DOHH2 (cell line): ENCODE data around the gene FLNA.

Source experiments
- CTCF ChIP-seq: fragments of 200-600 bp; sonication (generic); IDR thresholded peaks from one replicate; pipeline ENCODE4 v1.5.1; 2014; ENCODE audit warnings: antibody characterized with exemption, mild to moderate bottlenecking, low read depth, low read length; ENCODE audit not compliant: poor library complexity, severe bottlenecking
- EZH2phosphoT487 ChIP-seq: fragments of 200-600 bp; sonication (generic); IDR thresholded peaks from 2 replicates; pipeline ENCODE4 v1.6.1; 2017; ENCODE audit warnings: borderline replicate concordance, mild to moderate bottlenecking, antibody characterized with exemption, low read length, moderate library complexity, mixed read lengths

- TF ChIP-seq CTCF (no peak), EZH2phosphoT487 (no peak)
Observed at GRCh38 chrX:154372612-154373022, 1.8 kb downstream of the FLNA start.
